ENCODE measurements around the gene TREML2. TPM values are rescaled to one million over a fixed set of nuclear protein-coding genes. Genes with fewer than 3 reads are reported as not detected.
A peak's percentile ranks its signal among the peaks of the same experiment; 100 is the strongest.

TREML2 gene
- total and polyA plus RNA-seq, 2 of the 8 experiments (the other 6 are each of a cell fraction or from before 2014, with no cell fraction given) = 0.09 to 0.18 TPM

DNA sequence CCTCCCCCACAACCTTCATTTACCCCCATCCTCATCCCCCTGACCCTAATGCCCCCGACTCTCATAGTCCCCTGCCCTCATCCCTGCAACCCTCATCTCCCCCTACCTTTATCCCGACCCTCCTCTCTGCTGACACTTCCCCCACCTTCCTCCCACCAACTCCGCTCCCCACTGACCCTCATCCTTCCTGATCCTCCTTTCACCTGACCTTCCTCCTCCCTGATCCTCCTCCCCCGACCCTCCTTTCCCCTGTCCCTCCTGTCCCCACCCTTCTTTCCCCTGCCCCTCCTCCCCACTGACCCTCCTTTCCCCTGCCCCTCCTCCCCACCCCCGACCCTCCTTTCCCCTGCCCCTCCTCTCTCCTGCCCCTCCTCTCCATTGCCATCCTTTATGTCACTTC, 7.1 kb downstream of the TREML2 start:
- Histone ChIP-seq H2AK5ac (ENCODE audit: low read depth, low read length) (no peak overlapping the region), H4K8ac (ENCODE audit: extremely low read depth, insufficient read depth, low read length) (no peak overlapping the region), H2BK120ac (replicated peaks; ENCODE audit: low read depth, low read length) (no peak overlapping the region), H4K91ac (replicated peaks; ENCODE audit: insufficient read length, low read length) (no peak overlapping the region), H3K36me3 (ENCODE audit: control insufficient read depth in 2 of 4, insufficient read depth in 4 of 4, low read length in 3 of 4) (no peaks in the 10 kb centered on the region), H2BK5ac (ENCODE audit: low read depth, low read length) (no peak overlapping the region), H3K9me3 (ENCODE audit: insufficient read depth in 2 of 2, low read depth in 1 of 2, low read length in 1 of 2) (peaks cover 5 to 16% of the 10 kb centered on the region in 2 experiments; a peak in 3 of 4 replicates), H2BK12ac (ENCODE audit: low read depth, low read length) (no peak overlapping the region), H3K4ac (replicated peaks; ENCODE audit: insufficient read length, low read depth, low read length) (no peak overlapping the region), H3K4me2 (ENCODE audit: insufficient read depth in 1 of 2, low read depth in 2 of 2, low read length in 2 of 2) (no peak overlapping the region), H3K23me2 (ENCODE audit: low read depth, low read length) (no peaks in the 10 kb centered on the region), H3K79me1 (ENCODE audit: low read depth, low read length) (no peaks in the 10 kb centered on the region), H3K4me3 (ENCODE audit: extremely low read depth in 1 of 4, insufficient read depth in 2 of 4, low read depth in 3 of 4, low read length in 4 of 4) (no peak overlapping the region), H3K27me3 (replicated peaks in 1 of 4; ENCODE audit: control insufficient read depth in 3 of 4, extremely low read depth in 1 of 4, insufficient read depth in 3 of 4, low read length in 3 of 4) (no peaks in the 10 kb centered on the region), H2BK20ac (ENCODE audit: low read length) (no peak overlapping the region), H2BK15ac (ENCODE audit: low read length) (no peak overlapping the region), H3K56ac (replicated peaks; ENCODE audit: insufficient read length, low read depth, low read length) (no peak overlapping the region), H3K14ac (ENCODE audit: insufficient read length) (no peak overlapping the region), H4K5ac (ENCODE audit: insufficient read length, low read depth, low read length) (no peak overlapping the region), H2AFZ (ENCODE audit: low read length) (no peak overlapping the region), H3K23ac (ENCODE audit: insufficient read length) (no peak overlapping the region), H3K18ac (ENCODE audit: extremely low read depth, low read length) (no peak overlapping the region), H3K79me2 (ENCODE audit: control insufficient read depth in 1 of 2, insufficient read depth in 2 of 2, low read length in 2 of 2) (no peaks in the 10 kb centered on the region), H4K20me1 (replicated peaks in 1 of 2; ENCODE audit: control insufficient read depth in 1 of 2, insufficient read depth in 2 of 2, low read length in 2 of 2) (no peaks in the 10 kb centered on the region), H3K27ac (ENCODE audit: low read depth, low read length) (no peak overlapping the region), H3K4me1 (replicated peaks in 1 of 4; ENCODE audit: control insufficient read depth in 3 of 4, insufficient read depth in 4 of 4, low read length in 3 of 4) (no peaks in the 10 kb centered on the region; a peak in 1 of 7 replicates), H3K9ac (replicated peaks in 1 of 4; ENCODE audit: extremely low read depth in 1 of 4, low read depth in 3 of 4, low read length in 3 of 4) (no peak overlapping the region)
- WGBS, 2 experiments (ENCODE audit: extremely low coverage in 1 of 2, insufficient coverage in 1 of 2, insufficient read length in 1 of 2, insufficient replicate concordance in 2 of 2, low coverage in 1 of 2, low lambda C conversion rate in 2 of 2, missing lambda C conversion rate in 1 of 2) = no CpG with 5 or more reads among the region's 5 CpGs
- peak in 1 of 2 experiments; percentile 24 for DNase-seq (ENCODE audit: low read depth in 1 of 2, low spot score in 2 of 2)
- FAIRE-seq = no peak
- ChIA-PET CTCF (ENCODE audit: partially characterized antibody) (no interaction called here), POLR2A (ENCODE audit: partially characterized antibody) (no interaction called here)
- TF ChIP-seq, protein P1, sequence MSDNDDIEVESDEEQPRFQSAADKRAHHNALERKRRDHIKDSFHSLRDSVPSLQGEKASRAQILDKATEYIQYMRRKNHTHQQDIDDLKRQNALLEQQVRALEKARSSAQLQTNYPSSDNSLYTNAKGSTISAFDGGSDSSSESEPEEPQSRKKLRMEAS (IDR thresholded peaks at IDR 0.05) = no peak
- no peak for TF ChIP-seq CBX8 (IDR thresholded peaks at IDR 0.05; ENCODE audit: borderline replicate concordance, low read depth, low read length)
- no peak for TF ChIP-seq SP4 (IDR thresholded peaks at IDR 0.05; ENCODE audit: low read length)
- TF ChIP-seq BCL11A (IDR thresholded peaks at IDR 0.05; ENCODE audit: low read depth in 2 of 2, low read length in 2 of 2) = no peak
- no peak for TF ChIP-seq HDAC6 (IDR thresholded peaks at IDR 0.05; ENCODE audit: low read depth, low read length)
- no peak for TF ChIP-seq RFX5 (IDR thresholded peaks at IDR 0.05; ENCODE audit: borderline replicate concordance, low read depth, low read length)
- TF ChIP-seq, protein P2, sequence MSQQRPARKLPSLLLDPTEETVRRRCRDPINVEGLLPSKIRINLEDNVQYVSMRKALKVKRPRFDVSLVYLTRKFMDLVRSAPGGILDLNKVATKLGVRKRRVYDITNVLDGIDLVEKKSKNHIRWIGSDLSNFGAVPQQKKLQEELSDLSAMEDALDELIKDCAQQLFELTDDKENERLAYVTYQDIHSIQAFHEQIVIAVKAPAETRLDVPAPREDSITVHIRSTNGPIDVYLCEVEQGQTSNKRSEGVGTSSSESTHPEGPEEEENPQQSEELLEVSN (IDR thresholded peaks at IDR 0.05) = no peak
- TF ChIP-seq SIX5 (IDR thresholded peaks at IDR 0.05; ENCODE audit: low read depth, low read length) = no peak
- no peak for TF ChIP-seq CTBP2 (IDR thresholded peaks at IDR 0.05; ENCODE audit: borderline replicate concordance, insufficient read depth, insufficient read length, low read length)
- no peak for TF ChIP-seq BACH1 (IDR thresholded peaks at IDR 0.05; ENCODE audit: low read length)
- TF ChIP-seq, protein P3, sequence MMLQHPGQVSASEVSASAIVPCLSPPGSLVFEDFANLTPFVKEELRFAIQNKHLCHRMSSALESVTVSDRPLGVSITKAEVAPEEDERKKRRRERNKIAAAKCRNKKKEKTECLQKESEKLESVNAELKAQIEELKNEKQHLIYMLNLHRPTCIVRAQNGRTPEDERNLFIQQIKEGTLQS (IDR thresholded peaks at IDR 0.05; ENCODE audit: insufficient read depth, low read depth, low read length) = no peak
- no peak for TF ChIP-seq RBBP5 (IDR thresholded peaks at IDR 0.05; ENCODE audit: borderline replicate concordance, low read depth, low read length)
- no peak for TF ChIP-seq TCF12 (IDR thresholded peaks at IDR 0.05; ENCODE audit: low read depth, low read length)
- TF ChIP-seq NRF1 (IDR thresholded peaks at IDR 0.05; ENCODE audit: low read depth, low read length) = no peak
